RPMI8226 (cell line): Measurements from ENCODE around the gene NMRAL1.

Experiments used
- DNase-seq: peaks from one replicate; pipeline ENCODE4 v3.0.0-alpha.2; 2015

Gene NMRAL1

DNA sequence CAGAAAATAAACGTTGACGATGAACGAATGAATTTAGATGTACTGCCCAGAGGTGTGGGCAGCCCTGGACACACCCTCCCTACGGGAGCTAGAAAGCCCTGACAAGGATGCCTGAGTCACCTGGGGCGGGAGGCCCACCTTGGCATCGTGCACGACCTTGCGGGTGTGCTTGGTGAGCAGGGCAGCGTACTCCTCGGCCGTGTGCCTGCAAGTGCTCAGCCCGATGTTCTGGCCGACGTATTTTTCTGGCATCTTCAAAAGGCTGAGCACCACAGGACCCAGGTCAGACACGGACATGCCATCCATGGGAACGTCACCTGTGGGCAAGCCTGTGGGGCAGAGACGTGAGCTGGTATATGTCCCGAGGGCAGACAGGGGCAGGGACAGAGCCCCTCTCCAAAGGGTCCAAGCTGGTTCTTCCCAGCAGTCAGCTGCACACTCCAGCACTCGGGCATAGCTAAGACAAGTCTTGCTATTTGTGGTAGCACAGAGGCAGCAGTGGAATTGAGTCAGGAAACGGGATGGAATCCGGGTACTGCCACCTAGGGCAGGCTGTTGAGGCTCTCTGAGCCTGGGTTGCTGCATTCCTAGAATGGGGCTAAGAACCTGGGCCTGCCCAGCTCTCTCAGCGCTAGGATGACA, 10.8 kb downstream of the NMRAL1 start:
- DNase-seq: no peak

DNA sequence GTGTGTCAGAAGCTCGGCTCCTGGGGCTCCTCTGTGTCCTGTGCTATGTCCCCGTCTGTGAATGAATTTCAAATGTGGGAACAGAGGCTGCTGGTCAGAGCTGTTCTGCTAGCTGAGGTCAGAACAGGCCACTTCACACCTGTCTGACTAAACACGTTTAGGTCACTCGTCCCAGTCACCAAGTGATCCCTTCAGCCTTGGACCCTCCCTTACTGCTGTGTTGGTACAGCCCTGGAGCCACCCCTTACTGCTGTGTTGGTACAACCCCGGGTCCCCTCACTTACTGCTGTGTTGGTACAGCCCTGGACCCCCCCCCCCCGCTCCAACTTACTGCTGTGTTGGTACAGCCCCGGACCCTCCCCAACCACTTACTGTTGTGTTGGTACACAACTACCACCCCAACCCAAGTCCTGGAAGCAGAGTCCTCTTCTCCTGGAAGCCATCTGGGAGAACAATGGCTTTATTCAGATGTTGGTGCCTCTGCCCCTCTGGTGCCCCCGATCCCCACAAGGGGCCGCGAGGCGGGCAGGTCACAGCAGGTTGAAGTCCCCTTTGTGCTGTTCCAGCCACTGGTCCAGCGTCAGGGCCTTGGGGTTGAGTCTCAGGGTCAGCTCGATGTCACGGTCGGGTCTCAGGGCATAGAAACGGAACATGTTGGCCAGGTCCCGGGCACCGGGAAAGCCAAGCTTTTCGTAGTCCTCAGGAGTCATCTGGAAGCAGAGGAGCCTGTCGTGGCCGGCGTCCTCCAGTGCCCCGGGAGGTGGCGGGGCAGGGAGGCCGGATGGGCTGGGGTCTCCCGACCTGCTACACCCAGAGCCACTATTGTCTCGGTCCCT, 13.0 kb downstream of the NMRAL1 start:
- DNase-seq: no peak

DNA sequence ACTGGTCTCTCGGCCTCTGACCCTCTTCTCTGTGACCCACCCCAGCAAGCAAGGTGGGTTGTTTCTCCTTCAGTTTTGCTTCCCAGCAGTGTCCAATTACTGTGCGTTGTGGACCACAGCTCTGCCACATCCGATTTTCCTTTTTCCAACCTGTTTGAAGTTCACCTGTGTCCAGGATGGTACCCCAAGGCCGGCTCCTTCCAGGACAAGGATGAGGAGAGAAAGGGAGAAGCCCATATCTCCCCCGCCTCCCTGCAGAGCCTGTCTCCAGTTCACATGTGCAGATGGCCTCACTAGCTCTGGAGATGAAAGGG, 13.5 kb downstream of the NMRAL1 start:
- DNase-seq: no peak

DNA sequence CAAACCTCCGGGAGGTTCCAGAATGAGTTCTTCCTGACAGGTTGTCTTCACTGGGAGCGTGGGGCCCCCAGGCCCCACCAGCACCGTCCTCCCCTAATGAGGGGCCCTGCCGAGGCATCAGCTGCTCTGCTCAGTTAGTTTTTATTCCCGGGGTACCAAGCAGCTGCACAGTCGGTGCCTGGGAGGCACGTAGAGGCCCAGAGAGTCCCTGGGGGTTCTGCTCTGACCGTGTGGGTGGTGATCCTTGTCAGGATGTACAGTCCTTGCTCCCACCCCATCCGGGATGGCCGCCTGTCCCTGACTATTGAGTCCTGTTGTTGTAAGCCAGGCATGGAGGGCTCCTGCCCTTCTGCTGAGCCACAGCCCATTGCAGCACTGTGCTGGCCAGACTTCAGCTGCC, 18.5 kb downstream of the NMRAL1 start:
- no peak for DNase-seq

DNA sequence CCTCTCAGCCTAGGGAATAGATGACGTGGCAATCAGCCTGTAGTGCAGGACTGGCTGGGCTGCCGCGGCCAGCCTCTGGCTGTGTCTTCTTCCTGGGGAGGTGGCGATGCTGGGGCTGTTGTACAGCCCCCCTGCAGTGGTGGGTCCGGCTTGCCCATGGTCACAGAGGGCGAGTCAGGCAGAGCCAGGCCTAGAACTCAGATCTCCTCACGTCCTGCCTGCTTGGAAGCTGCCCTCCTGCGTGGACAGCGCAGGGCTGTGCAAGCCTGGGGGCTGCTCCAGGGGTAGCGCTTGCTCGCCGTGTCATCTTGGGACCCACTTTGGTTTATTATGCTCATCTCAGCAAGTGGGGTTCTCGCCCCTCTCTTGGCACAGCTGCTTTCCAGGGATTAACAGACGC, 19.3 kb downstream of the NMRAL1 start:
- DNase-seq: no peak

DNA sequence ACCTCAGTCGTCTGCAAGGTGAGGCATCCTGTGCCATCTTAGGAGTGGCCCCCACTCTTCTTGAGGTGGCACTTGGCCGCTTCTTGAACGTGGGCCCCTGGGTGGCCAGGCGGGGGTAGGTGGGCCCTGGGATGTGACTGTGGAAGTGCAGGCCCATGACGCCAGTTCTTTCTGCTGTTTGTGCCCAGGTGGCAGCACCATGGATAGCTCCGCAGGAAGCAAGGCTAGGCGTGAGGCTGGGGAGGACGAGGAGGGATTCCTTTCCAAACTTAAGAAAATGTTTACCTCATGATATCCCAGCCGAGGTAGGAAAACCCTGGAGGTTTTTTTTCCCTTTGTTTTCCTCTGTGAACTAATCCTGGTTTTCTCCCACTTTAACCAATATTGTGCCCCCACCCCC, 19.8 kb downstream of the NMRAL1 start:
- DNase-seq: no peak

DNA sequence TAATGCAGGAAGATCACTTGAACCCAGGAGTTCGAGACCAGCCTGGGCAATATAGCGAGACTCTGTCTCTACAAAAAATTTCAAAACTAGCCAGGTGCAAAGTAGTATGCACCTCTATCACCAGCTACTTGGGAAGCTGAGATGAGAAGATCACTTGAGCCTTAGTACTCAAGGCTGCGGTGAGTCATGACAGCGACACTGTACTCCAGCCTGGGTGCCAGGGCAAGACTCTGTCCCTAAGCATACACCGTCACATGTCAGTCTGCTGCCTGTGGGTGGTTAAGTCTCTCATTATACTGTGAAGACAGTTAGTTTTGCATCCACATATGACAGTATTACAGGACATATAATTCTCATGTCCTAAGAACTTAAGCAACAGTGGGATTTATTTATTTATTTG, 21.8 kb downstream of the NMRAL1 start:
- DNase-seq: no peak

DNA sequence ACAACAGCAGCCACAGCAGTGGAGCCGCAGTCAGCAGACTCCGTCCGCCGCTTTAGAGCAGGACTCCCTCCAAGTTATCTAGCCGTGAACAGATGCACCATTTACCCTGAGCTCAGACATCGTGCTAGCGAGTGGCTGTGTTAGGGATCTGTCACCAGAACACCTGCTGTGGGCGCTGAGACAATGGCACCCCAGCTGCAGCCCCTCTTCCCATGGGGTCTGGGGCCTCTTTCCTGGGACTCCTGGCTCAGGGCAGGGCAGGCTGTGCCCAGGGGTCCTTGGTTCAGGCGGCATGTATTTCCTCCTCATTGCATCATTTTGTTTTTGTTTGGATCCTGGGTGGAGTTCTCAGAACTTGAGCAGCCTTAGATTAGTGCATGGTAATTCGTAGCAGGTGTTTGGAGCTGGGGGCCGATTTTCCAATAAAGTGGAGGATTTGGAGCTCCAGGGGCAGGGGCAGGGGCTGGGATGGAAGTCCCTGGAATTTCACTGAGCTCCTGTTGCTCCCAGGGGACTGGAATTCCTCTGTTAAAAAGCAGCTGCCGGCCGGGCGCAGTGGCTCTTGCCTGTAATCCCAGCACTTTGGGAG, 23.4 kb downstream of the NMRAL1 start:
- no peak for DNase-seq

DNA sequence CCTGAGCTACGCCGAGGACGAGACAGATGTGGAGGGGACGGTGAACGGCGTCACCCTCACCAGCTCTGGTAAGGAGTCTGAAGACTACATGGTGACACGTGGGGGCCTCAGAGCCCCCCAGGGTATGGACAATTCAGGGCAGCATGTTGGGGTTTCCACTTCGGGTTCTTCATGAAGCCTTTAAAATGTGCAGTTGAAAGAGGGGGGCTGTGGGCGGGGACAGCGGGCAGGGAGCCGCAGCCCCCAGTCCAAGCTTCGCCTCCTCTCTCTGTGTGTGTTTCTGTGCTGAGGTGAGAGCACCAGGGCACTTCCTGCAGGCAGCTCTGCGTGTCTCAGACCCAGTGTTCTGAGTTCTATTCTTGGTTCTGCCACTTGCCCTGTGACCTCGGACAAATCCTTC, 24.0 kb downstream of the NMRAL1 start:
- no peak for DNase-seq

DNA sequence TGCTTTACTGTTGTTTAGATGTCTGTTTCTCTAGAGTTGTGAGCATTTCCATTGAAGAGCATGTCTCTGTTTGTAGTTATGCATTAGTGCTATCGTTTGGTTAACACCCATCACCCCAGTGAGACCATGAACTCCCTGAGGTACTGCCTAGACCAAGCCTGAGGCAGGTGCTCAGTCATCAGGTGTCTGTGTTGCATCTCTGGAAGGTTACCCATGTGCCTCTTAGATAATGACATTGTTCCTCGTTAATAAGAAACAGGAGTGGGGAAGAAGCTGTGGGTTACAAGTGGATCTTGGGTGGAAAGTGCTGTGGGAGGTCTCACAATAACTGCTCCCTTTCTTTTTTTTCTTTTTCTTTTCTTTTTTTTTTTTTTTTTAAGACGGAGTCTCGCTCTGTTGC, 30.4 kb downstream of the NMRAL1 start:
- no peak for DNase-seq

DNA sequence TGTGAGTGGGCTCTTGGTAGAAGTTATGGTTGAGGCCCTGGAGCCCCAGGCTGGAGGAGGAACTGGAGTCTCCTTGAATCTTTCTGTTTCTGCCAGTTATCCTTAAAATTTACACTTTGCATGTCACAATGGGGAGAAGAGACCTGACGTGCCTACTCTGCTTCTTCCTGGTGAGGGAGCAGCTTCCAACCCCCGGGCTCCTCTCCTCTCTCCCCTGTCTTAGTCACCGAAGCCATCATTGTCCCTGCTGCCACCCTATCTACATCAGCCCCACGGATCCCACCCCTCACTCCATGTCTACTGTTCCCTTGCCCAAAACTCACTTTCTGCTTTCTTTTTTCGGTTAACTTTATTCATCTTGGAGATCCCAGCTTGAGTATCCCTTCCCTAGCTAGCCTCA, 31.2 kb downstream of the NMRAL1 start:
- DNase-seq: no peak

DNA sequence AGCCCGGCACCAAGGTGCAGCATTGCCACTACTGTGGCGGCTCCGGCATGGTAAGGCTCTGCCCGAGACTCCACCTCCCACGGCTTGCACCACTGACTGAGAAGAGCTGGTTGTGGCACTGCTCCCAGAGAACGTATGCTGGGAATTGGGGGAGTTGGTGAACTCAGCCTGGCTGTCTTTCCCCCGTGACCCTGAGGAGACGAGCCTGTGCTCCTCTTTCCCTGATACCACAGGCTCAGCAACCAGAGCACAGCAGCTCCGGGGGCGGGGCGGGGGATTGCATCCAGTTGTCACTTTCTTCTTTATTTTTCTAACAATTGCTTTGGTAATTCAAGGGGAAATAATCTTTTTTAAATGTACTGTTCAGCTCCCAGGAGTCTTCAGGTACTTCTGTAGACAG, 32.1 kb downstream of the NMRAL1 start:
- DNase-seq: no peak

DNA sequence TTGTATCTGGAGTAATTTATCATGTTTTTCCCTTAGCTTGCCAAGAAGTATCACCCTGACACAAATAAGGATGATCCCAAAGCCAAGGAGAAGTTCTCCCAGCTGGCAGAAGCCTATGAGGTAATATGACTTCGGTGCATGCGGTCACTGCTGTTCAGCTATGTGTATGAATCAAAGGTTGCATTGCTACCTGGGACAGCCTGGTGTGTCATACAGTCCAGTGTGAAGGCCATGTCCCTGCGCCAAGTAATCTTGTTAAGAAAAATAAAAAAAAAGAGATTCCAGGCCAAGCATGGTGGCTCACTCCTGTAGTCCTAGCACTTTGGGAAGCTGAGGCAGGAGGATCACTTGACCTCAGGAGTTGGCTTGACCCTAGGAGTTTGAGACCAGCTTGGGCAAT, 37.1 kb downstream of the NMRAL1 start:
- no peak for DNase-seq

DNA sequence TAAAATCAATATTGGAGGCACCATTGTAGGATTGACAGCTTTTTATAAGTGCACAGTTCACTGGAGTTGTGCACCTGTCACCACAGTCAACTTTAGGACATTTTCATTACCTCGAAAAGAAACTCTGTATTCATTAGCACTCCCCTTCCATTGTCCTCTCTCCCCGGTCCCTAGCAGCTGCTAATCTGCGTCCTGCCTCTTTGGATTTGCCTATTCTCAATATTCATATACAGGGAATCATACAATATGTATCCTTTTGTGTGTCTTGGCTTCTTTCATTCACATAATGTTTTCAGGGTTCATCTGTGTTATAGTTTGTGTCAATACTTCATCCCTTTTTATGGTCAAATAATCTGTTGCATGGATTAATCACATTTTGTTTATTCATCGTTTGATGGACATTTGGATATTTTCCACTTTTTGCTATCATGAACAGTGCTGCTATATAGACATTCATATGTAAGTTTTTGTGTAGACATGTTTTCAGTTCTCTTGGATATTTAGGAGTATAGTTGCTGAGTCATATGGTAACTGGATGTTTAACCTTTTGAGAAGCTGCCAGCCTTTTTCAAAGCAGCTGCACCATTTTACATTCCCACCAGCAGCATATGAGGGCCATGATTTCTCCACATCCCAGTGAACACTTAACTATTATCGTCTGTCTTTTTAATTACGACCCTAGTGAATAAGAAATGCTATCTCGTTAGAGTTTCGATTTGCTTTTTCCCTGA, 38.9 kb downstream of the NMRAL1 start:
- no peak for DNase-seq

DNA sequence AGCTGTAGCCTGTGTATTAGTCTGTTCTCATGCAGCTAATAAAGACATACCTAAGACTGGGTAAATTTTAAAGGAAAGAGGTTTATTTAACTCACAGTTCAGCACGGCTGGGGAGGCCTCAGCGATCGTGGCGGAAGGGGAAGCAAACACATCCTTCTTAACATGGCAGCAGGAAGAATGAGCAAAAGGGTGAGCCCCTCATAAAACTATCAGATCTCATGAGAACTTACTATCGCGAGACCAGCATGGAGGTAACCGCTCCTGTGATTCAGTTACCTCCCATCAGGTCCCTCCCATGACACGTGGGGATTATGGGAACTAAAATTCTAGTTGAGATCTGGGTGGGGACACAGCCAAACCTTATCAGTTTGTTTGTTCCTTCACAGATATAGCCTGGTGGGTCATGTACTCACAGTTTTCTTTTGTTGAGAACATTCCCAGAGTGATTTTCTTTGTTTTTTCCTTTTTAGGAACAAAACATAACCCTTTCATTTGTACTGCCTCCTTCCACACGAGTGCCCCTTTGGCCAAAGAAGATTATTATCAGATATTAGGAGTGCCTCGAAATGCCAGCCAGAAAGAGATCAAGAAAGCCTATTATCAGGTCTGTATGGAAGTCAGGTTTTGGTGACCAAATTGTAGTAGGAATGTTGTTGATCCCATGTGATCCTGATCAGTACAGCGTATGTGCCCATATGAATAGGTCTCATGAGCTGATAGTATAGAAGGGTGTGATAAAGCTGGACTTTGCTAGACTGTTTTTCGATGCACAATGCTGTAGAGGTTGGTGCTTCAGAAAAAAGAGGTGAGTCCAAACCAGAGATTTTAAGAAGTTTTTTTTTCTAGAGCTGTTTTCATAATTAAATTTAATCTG, 40.3 kb downstream of the NMRAL1 start:
- no peak for DNase-seq

DNA sequence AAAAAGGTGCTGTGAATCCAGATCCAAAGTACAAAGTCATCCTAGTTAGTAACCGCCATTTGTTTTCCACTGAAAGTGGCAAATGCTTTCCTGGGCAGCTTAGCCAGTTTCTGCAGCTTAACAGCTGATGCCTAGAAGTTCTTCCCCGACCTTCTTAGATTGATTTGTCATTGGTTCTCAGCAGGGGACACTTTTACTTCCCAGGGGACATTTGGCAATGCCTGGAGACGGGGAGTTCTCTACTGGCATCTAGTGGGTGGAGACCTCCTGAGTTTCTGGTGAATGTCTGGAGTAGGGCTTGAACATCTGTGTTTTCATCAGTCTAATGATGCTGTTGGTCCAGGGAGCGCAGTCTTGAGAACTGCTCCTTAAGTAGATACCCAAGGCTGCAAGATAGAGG, 41.2 kb downstream of the NMRAL1 start:
- no peak for DNase-seq

DNA sequence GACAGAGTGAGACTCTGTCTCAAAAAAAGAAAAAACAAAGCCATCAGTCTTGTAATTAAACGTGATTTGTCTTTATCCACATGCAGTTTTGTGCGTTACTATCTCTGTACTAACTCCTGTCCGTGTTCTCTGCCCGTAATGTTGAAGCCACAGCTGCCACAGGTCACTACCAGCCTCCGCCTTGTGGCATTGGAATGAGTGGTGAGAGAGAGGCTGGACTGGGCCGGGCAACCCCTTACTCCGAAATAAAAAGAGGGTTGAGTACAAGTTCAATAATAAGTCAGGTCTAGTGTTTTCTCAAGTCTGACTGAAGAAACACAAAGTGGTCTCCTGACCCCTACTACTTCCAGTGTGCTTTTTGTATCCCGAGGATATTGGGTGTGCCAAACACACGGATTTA, 43.4 kb downstream of the NMRAL1 start:
- DNase-seq: no peak

DNA sequence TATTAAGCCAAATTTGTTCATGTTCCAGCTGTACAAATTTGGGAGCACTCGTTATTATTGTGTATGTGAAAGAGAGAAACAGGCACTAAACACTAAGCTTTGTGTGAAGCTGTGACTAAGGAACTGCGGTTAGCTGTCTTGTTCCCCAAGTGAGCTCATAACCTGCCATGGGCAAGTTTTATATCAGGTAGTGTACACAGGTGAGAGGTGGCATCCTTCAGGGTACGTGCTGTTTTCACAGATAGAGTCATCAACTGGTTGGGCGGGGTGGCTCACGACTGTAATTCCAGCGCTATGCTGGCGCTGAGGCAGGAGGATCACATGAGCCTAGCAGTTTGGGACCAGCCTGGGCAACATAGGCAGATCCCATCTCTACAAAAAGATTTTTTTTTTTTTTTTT, 45.9 kb downstream of the NMRAL1 start:
- no peak for DNase-seq

DNA sequence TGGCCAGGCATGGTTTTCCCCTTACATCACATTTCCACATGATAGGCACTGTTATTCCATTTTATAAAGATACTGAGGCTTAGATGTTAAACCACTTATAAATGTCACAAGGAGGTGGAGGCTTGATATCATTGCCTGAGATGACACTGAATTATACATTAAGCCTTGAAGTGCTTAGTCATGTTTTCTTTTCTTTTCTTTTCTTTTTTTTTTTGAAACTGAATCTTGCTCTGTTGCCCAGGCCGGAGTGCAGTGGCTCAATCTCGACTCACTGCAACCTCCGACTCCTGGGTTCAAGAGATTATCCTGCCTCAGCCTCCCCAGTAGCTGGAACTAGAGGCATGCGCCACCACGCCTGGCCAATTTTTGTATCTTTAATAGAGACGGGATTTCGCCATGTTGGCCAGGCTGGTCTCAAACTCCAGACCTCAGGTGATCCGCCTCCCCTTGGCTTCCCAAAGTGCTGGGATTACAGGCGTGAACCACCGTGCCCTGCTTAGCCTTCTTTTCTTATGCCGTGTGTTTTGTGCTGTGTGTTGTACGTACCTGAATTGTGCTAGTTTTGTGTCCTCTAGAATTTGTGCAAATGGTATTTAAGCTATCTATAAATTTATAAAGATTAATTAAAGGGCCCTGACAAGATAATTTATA, 47.6 kb downstream of the NMRAL1 start:
- no peak for DNase-seq

DNA sequence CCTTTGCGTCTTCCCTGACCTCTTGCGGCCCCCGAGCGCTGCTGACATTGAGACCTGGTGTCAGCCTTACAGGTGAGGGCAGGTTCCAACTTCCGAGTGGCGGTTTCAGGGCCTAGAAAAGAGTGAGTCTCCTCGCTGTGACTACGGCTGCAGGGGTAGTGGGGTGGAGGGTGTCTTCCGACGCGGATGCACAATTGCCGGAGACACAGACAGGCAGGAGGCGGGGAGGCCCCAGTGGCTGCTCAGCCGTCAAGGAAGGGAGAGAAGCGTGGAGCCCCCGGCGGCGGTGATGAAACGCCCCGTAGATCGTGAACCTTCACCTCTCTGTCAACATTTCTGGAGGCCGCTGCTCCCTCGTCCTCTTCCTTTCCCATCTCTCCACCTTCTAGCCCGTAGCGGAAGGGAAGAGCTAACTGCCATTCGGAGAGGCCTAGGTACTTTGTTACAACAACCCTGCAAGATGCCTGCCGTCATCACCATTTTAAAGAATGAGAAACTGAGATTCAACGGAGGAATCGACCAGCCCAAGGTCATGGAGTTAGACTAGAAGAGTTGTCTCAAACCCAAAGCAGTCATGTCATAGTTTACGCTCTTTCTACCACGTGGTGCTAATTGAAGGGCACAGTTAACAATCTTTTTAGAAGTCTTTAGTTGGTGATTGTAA, 48.3 kb downstream of the NMRAL1 start:
- no peak for DNase-seq

DNA sequence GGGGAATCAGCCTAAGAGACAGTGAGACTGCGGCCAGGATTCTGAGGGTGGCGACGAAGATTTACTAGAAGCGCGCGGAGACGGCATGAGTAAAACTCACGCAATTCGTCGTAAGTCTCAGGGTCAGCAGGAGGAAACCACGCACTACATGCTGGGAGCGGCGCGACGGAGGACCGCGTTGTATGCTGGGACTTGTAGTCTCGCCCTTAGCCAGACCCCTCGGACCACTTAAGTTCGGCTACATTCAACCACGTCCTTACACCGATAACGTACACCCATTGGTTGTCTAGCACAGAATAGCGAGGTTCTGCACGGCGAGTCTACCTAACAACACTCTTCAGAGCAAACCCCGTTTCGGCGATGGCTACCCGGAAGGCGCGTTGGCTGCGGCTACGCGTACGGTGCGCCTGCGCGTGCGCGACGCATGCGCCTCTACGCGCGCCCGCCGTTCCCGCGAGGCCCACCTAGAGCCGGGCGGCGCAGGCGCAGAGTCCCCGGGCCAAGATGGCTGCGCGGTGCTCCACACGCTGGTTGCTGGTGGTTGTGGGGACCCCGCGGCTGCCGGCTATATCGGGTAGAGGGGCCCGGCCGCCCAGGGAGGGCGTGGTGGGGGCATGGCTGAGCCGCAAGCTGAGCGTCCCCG, 48.9 kb downstream of the NMRAL1 start, which contains the start of gene DNAJA3:
TSS of gene DNAJA3 (plus strand) at position 491 of the 643 bp plus-strand sequence. CDS start at position 505, 14 bp downstream.
- peak; percentile 98 for DNase-seq
